Endothelial cell of umbilical vein (primary cell): Measurements from ENCODE around the gene ACIN1.

Experiments used
- EZH2 ChIP-seq: IDR thresholded peaks from 2 replicates; pipeline ENCODE4 v1.6.1; 2012; ENCODE audit warnings: borderline replicate concordance, low read depth, mild to moderate bottlenecking, moderate library complexity, low read length, inconsistent platforms; ENCODE audit not compliant: severe bottlenecking
- POLR2A ChIP-seq: IDR thresholded peaks from 2 replicates; pipeline ENCODE4 v1.6.1; 2012; ENCODE audit warnings: low read depth, mild to moderate bottlenecking, control low read depth, low read length
- POLR2AphosphoS5 ChIP-seq: IDR thresholded peaks from 2 replicates; pipeline ENCODE4 v1.6.1; 2012; ENCODE audit warnings: low read depth, mild to moderate bottlenecking, control low read depth, low read length, moderate library complexity; ENCODE audit not compliant: insufficient read depth
- TF ChIP-seq, protein P1 (sequence below), 2 donors: IDR thresholded peaks; 1 replicate in 1 of 2; 2 replicates in 1 of 2; pipeline ENCODE4 v1.5.1; 2011; ENCODE audit warnings: low read length in 2 of 2, mild to moderate bottlenecking in 2 of 2, moderate library complexity in 2 of 2, control low read depth in 1 of 2, inconsistent platforms in 1 of 2, low read depth in 1 of 2; ENCODE audit not compliant: insufficient read depth in 1 of 2; ENCODE audit errors: extremely low read depth in 1 of 2
- TF ChIP-seq, protein P2 (sequence below): IDR thresholded peaks from 2 replicates; pipeline ENCODE4 v1.6.1; 2011; ENCODE audit not compliant: insufficient read depth, insufficient read length

- no peak for TF ChIP-seq POLR2AphosphoS5
- TF ChIP-seq, protein P1, sequence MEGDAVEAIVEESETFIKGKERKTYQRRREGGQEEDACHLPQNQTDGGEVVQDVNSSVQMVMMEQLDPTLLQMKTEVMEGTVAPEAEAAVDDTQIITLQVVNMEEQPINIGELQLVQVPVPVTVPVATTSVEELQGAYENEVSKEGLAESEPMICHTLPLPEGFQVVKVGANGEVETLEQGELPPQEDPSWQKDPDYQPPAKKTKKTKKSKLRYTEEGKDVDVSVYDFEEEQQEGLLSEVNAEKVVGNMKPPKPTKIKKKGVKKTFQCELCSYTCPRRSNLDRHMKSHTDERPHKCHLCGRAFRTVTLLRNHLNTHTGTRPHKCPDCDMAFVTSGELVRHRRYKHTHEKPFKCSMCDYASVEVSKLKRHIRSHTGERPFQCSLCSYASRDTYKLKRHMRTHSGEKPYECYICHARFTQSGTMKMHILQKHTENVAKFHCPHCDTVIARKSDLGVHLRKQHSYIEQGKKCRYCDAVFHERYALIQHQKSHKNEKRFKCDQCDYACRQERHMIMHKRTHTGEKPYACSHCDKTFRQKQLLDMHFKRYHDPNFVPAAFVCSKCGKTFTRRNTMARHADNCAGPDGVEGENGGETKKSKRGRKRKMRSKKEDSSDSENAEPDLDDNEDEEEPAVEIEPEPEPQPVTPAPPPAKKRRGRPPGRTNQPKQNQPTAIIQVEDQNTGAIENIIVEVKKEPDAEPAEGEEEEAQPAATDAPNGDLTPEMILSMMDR (IDR thresholded peaks at IDR 0.05; ENCODE audit: extremely low read depth in 1 of 2, insufficient read depth in 1 of 2, low read depth in 1 of 2, low read length in 2 of 2) = no peak
- TF ChIP-seq POLR2A = no peak
- TF ChIP-seq EZH2 = no peak
- TF ChIP-seq, protein P2, sequence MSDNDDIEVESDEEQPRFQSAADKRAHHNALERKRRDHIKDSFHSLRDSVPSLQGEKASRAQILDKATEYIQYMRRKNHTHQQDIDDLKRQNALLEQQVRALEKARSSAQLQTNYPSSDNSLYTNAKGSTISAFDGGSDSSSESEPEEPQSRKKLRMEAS = no peak
Observed at GRCh38 chr14:23047034-23047634, 47.8 kb downstream of the ACIN1 start.
